Spleen (tissue), 11 donors: ENCODE results near the gene LSMEM2. TPM values are rescaled to one million over a fixed set of nuclear protein-coding genes. Genes with fewer than 3 reads are reported as not detected.

ENCODE experiments used
- DNase-seq: peaks from one replicate; pipeline ENCODE4 v3.0.0-alpha.2; 2020
- H3K27ac ChIP-seq, 8 donors: fragments of 200-600 bp; sonication (generic) in 7 of 8; 1 replicate in 4 of 8; 2 replicates in 4 of 8; pipeline versions ENCODE4 v1.5.0 to v1.8.0; 2016 to 2021; ENCODE audit warnings: inconsistent platforms in 4 of 8, mild to moderate bottlenecking in 4 of 8, moderate library complexity in 1 of 8
- H3K27me3 ChIP-seq, 7 donors: fragments of 200-600 bp; sonication (generic) in 6 of 7; replicated peaks in 1 of 7; 1 replicate in 4 of 7; 2 replicates in 3 of 7; pipeline versions ENCODE4 v1.5.0 to v1.8.0; 2016 to 2021; ENCODE audit warnings: inconsistent platforms in 3 of 7, mild to moderate bottlenecking in 1 of 7
- H3K36me3 ChIP-seq, 6 donors: fragments of 200-600 bp; sonication (generic) in 5 of 6; 1 replicate in 4 of 6; 2 replicates in 2 of 6; pipeline versions ENCODE4 v1.5.0 to v1.8.0; 2016 to 2021; ENCODE audit warnings: inconsistent platforms in 2 of 6
- H3K4me1 ChIP-seq, 6 donors: fragments of 200-600 bp; sonication (generic) in 5 of 6; 1 replicate in 3 of 6; 2 replicates in 3 of 6; pipeline versions ENCODE4 v1.5.0 to v1.8.0; 2016 to 2021; ENCODE audit warnings: inconsistent platforms in 3 of 6
- H3K4me3 ChIP-seq, 8 donors: fragments of 200-600 bp; sonication (generic) in 7 of 8; 1 replicate in 4 of 8; 2 replicates in 4 of 8; pipeline versions ENCODE4 v1.5.0 to v1.8.0; 2016 to 2021; ENCODE audit warnings: inconsistent platforms in 4 of 8, mild to moderate bottlenecking in 4 of 8, moderate library complexity in 2 of 8
- H3K9me3 ChIP-seq, 8 donors: fragments of 200-600 bp; sonication (generic) in 7 of 8; 1 replicate in 4 of 8; 2 replicates in 4 of 8; pipeline versions ENCODE4 v1.5.0 to v1.8.0; 2016 to 2021; ENCODE audit warnings: inconsistent platforms in 4 of 8
- POLR2A ChIP-seq, 3 donors: fragments of 450-650 bp; IDR thresholded peaks; one replicate each; pipeline ENCODE4 v1.5.1; 2017; ENCODE audit warnings: antibody characterized with exemption in 3 of 3, mild to moderate bottlenecking in 1 of 3
- POLR2AphosphoS5 ChIP-seq, 3 donors: sonication (generic); formaldehyde crosslinking; IDR thresholded peaks; one replicate each; pipeline ENCODE4 v1.5.1; 2017; ENCODE audit warnings: antibody characterized with exemption in 3 of 3
- WGBS, 5 donors: extraction: QIAGEN DNeasy Blood & Tissue Kit in 3 of 5; methylation state at CpG; one replicate each; pipeline versions ENCODE4 v1.1.5 to v1.1.7; 2013 to 2018; 5-methylcytosine and 5-hydroxymethylcytosine counted together
- intact Hi-C: fragments of 100-400 bp; cut with DNase I; formaldehyde crosslinking; loops from one replicate; pipeline ENCODE4 v1.15.0; 2023; ENCODE audit warnings: low total_unique reads
- polyA plus RNA-seq, 3 donors: library from polyadenylated mRNA; stranded (reverse); fragments of 200-250 nt; gene quantifications; one replicate each; pipeline ENCODE4 v1.2.1, GENCODE V29; 2013
- total RNA-seq, 7 donors: library from RNA; depleted of rRNA in 3 of 7; stranded (reverse); fragments of >200 nt in 3 of 7; fragmentation: NEBNext Ultra II Directional in 4 of 7; extraction: Animal tissue kit (Norgen Biotek cat#: 25700) in 4 of 7; gene quantifications; one replicate each; pipeline versions ENCODE4 v1.1.0 to v1.2.1, GENCODE V29; 2016 to 2021
- TF ChIP-seq, protein P1 (sequence below), 11 experiments: fragments of 200-600 bp in 7 of 11; fragments of 450-650 bp in 4 of 11; sonication (generic) in 4 of 11; IDR thresholded peaks in 8 of 11; conservative IDR thresholded peaks in 3 of 11; 1 replicate in 7 of 11; 2 replicates in 4 of 11; pipeline versions ENCODE4 v1.4.0 to v1.8.0; 2016 to 2021; ENCODE audit warnings: antibody characterized with exemption in 11 of 11, inconsistent platforms in 4 of 11, mild to moderate bottlenecking in 1 of 11
- donor health status: healthy with polysubstance abuse.
- donor health status: DM: no; HTN: no; CAD: no; lungs with moderate emphysema.
- donor health status: DM: no; HTN: no; CAD: no.
- donor health status: Bipolar disorder and iron deficiency.
- donor health status: healthy.
- donor health status: DM: no; HTN: no; CAD: no.
- donor health status: DM: yes; HTN: yes; CAD: no.

LSMEM2 gene
- total and polyA plus RNA-seq, 10 donors = 0.06 to 0.46 (median 0.24) TPM; not detected in 6

- Histone ChIP-seq H3K4me3 (peak overlapping the region in 1 of 8 donors; percentile 27), H3K4me1 (peaks cover 49 to 95% (median 65%) of the 10 kb centered on the region in 6 donors), H3K27me3 (no peaks in the 10 kb centered on the region), H3K9me3 (no peaks in the 10 kb centered on the region), H3K36me3 (peaks cover 0 to 61% (median 33%) of the 10 kb centered on the region in 6 donors), H3K27ac (peak overlapping the region; percentile 44 to 99 (median 97))
- DNase-seq = no peak
- 46 to 73% (median 65%) methylated on average over 5 of the region's 5 CpGs for WGBS, 5 donors
- TF ChIP-seq, protein P1, sequence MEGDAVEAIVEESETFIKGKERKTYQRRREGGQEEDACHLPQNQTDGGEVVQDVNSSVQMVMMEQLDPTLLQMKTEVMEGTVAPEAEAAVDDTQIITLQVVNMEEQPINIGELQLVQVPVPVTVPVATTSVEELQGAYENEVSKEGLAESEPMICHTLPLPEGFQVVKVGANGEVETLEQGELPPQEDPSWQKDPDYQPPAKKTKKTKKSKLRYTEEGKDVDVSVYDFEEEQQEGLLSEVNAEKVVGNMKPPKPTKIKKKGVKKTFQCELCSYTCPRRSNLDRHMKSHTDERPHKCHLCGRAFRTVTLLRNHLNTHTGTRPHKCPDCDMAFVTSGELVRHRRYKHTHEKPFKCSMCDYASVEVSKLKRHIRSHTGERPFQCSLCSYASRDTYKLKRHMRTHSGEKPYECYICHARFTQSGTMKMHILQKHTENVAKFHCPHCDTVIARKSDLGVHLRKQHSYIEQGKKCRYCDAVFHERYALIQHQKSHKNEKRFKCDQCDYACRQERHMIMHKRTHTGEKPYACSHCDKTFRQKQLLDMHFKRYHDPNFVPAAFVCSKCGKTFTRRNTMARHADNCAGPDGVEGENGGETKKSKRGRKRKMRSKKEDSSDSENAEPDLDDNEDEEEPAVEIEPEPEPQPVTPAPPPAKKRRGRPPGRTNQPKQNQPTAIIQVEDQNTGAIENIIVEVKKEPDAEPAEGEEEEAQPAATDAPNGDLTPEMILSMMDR (IDR thresholded peaks at IDR 0.05 in 8 of 11, conservative IDR thresholded peaks at IDR 0.05 in 3 of 11) = no peak
- intact Hi-C loops = no loop called here
Observed at GRCh38 chr3:50334339-50335075, 55.6 kb downstream of the LSMEM2 start.

DNA sequence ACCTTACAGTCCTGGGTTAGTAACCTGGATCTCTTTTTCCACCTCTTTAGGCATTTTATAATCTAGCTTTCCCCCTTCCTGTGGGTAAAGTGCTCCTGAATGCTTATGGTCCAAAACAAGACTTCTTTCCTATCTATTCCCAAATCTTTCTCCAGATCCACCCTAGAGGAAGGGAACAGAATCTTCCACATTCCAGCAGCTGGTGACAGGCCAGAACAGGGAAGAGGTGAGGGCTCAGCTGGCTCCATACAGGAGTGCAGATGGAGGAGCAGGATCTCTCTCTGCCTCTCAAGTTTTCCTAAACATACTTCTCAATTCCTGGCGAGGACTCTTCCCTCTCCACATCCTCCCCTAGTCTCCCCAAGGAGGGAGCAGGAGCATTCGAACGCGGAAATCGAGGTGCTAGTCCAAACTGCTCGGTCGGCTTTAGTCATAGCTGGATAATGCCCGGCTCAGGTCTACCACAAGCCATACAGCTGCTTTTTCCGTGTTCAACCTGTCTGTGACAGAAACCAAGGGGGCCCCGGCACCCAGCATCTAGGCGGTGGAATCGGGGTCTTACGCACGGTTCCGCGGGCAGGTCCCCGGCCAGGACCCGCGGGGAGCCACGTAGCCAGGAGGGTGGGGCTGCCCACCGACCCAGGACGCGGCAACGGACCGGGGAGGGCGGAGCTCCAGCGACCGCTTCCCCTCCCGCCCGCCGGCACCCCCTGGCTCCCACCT is 57.7 kb downstream of the LSMEM2 start:
- intact Hi-C loops = no loop called here
- DNase-seq = no peak
- H3K9me3 ChIP-seq = no peaks in the 10 kb centered on the region
- H3K4me1 ChIP-seq = peaks cover 62 to 97% (median 86%) of the 10 kb centered on the region in 6 donors
- peak overlapping the region; percentile 92 to 99 (median 98) for H3K27ac ChIP-seq
- TF ChIP-seq POLR2A (IDR thresholded peaks at IDR 0.05) (no peak), POLR2AphosphoS5 (IDR thresholded peaks at IDR 0.05) (no peak)
- TF ChIP-seq, protein P1 (IDR thresholded peaks at IDR 0.05 in 8 of 11, conservative IDR thresholded peaks at IDR 0.05 in 3 of 11) = no peak
- peaks cover 0 to 40% (median 12%) of the 10 kb centered on the region in 6 donors for H3K36me3 ChIP-seq
- no peaks in the 10 kb centered on the region for H3K27me3 ChIP-seq
- peak overlapping the region; percentile 54 to 86 (median 70) for H3K4me3 ChIP-seq
- 1 to 4% (median 2%) methylated on average over 16 to 31 of the region's 31 CpGs for WGBS, 5 donors

DNA sequence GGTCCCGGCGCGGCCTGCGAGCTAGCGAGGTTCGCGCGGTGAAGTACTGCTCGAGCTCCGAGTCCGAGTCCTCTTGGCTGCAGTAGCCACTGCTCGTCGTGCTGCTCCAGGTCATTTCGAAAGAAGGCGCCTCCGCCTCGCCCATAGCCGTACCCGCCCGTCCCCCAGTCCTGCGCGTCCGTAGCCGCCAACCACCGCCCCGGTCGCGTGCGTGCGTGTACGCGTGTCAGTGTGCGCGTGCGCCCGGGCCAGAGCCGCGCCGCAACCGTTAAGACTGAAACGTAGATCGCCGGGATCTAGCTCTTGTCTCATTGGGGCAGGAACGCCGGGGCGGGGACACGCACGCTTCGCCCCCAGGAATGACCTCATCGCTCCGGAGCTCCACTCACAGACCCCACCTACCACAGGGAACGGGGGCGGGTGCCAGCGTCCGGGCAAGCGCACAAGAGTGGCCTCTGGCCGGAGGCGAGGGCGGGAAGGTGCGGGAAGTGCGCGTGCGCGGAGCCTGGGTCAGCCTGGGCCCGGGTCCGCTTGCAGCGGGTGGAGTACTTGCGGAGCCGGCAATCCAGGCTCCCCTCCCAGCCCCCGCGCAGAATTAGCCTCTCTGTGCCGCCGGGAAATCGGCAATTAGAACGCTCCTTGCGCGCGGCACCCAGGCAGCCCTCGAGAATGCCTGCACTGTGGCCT is 58.4 kb downstream of the LSMEM2 start:
- WGBS, 5 donors = 0% methylated on average over 42 to 79 of the region's 79 CpGs

More for the DNA sequence above, 58.4 kb downstream of the LSMEM2 start:
- DNase-seq = peak; percentile 99
- no peaks in the 10 kb centered on the region for H3K9me3 ChIP-seq
- H3K4me3 ChIP-seq = peak overlapping the region; percentile 54 to 86 (median 70)
- no peaks in the 10 kb centered on the region for H3K27me3 ChIP-seq
- intact Hi-C loops = no loop called here
- peaks cover 65 to 97% (median 91%) of the 10 kb centered on the region in 6 donors for H3K4me1 ChIP-seq
- TF ChIP-seq POLR2AphosphoS5 (IDR thresholded peaks at IDR 0.05) (peak; percentile 97 to 99 (median 99)), POLR2A (IDR thresholded peaks at IDR 0.05) (peak; percentile 30 to 83 (median 76))
- TF ChIP-seq, protein P1 (IDR thresholded peaks at IDR 0.05 in 8 of 11, conservative IDR thresholded peaks at IDR 0.05 in 3 of 11) = peak in 1 of 11 experiments; percentile 7
- peak overlapping the region; percentile 92 to 99 (median 98) for H3K27ac ChIP-seq
- peaks cover 0 to 33% (median 5%) of the 10 kb centered on the region in 6 donors for H3K36me3 ChIP-seq

Other genes with a start within 250 kb of the LSMEM2 start
- 100 to 1,000 TPM; 196 to 381 (median 263) TPM for gene RBM5, start 190.2 kb upstream of the LSMEM2 start, total RNA-seq
- 100 to 1,000 TPM in 2 of 3 donors, 10 to 100 TPM in 1; 79.2 to 190 (median 149) TPM for gene RBM5, start 190.2 kb upstream of the LSMEM2 start, polyA plus RNA-seq
- 100 to 1,000 TPM in 3 of 7 donors, 10 to 100 TPM in 4; 56.1 to 205 (median 98.8) TPM for gene SEMA3F, start 123.8 kb upstream of the LSMEM2 start, total RNA-seq
- gene SEMA3F, start 123.8 kb upstream of the LSMEM2 start, polyA plus RNA-seq = 10 to 100 TPM; 16.9 to 34.2 (median 31.7) TPM
- gene GNAT1, start 87.5 kb upstream of the LSMEM2 start, total RNA-seq = under 1 TPM in 2 of 7 donors, not detected in 5; 0.18 to 0.44 TPM
- gene GNAT1, start 87.5 kb upstream of the LSMEM2 start, polyA plus RNA-seq = under 1 TPM in 1 of 3 donors, not detected in 2; 0.05 TPM
- not detected for gene SLC38A3, start 73.8 kb upstream of the LSMEM2 start, total RNA-seq
- gene SLC38A3, start 73.8 kb upstream of the LSMEM2 start, polyA plus RNA-seq = under 1 TPM in 2 of 3 donors, not detected in 1; 0.02 to 0.07 TPM
- gene GNAI2, start 42.9 kb upstream of the LSMEM2 start, total RNA-seq = 100 to 1,000 TPM; 276 to 466 (median 385) TPM
- 100 to 1,000 TPM; 147 to 232 (median 170) TPM for gene GNAI2, start 42.9 kb upstream of the LSMEM2 start, polyA plus RNA-seq
- 10 to 100 TPM in 1 of 7 donors, 1 to 10 TPM in 6; 2.2 to 13.9 (median 4.5) TPM for gene SEMA3B, start 9.9 kb upstream of the LSMEM2 start, total RNA-seq
- gene SEMA3B, start 9.9 kb upstream of the LSMEM2 start, polyA plus RNA-seq = 10 to 100 TPM in 1 of 3 donors, 1 to 10 TPM in 2; 2.7 to 14.5 (median 3.4) TPM
- gene IFRD2, start 13.3 kb downstream of the LSMEM2 start, total RNA-seq = 10 to 100 TPM; 40.2 to 67.6 (median 48.0) TPM
- gene IFRD2, start 13.3 kb downstream of the LSMEM2 start, polyA plus RNA-seq = 10 to 100 TPM; 58.4 to 76.7 (median 74.8) TPM
- gene HYAL3, start 20.3 kb downstream of the LSMEM2 start, total RNA-seq = 1 to 10 TPM in 6 of 7 donors, under 1 TPM in 1; 0.73 to 3.8 (median 2.7) TPM
- 1 to 10 TPM; 1.4 to 2.4 (median 2.1) TPM for gene HYAL3, start 20.3 kb downstream of the LSMEM2 start, polyA plus RNA-seq
- gene NAA80, start 20.3 kb downstream of the LSMEM2 start, total RNA-seq = 10 to 100 TPM in 6 of 7 donors, 1 to 10 TPM in 1; 7.8 to 15.1 (median 11.8) TPM
- 10 to 100 TPM; 12.4 to 15.5 (median 15.2) TPM for gene NAA80, start 20.3 kb downstream of the LSMEM2 start, polyA plus RNA-seq
- gene HYAL1, start 24.5 kb downstream of the LSMEM2 start, total RNA-seq = 100 to 1,000 TPM in 5 of 7 donors, 10 to 100 TPM in 2; 46.8 to 172 (median 122) TPM
- gene HYAL1, start 24.5 kb downstream of the LSMEM2 start, polyA plus RNA-seq = 10 to 100 TPM; 18.2 to 49.4 (median 46.6) TPM
- 100 to 1,000 TPM; 192 to 746 (median 523) TPM for gene HYAL2, start 43.7 kb downstream of the LSMEM2 start, total RNA-seq
- gene HYAL2, start 43.7 kb downstream of the LSMEM2 start, polyA plus RNA-seq = 100 to 1,000 TPM; 108 to 155 (median 123) TPM
- 10 to 100 TPM; 19.4 to 33.6 (median 24.4) TPM for gene TUSC2, start 49.1 kb downstream of the LSMEM2 start, total RNA-seq
- gene TUSC2, start 49.1 kb downstream of the LSMEM2 start, polyA plus RNA-seq = 10 to 100 TPM; 20.6 to 36.5 (median 34.4) TPM
- 100 to 1,000 TPM in 1 of 7 donors, 10 to 100 TPM in 6; 48.3 to 113 (median 63.3) TPM for gene RASSF1, start 61.7 kb downstream of the LSMEM2 start, total RNA-seq
- gene RASSF1, start 61.7 kb downstream of the LSMEM2 start, polyA plus RNA-seq = 10 to 100 TPM; 59.3 to 83.7 (median 81.4) TPM
- 1 to 10 TPM in 3 of 7 donors, under 1 TPM in 3, not detected in 1; 0.60 to 2.2 (median 1.1) TPM for gene ZMYND10, start 66.6 kb downstream of the LSMEM2 start, total RNA-seq
- 1 to 10 TPM in 2 of 3 donors, under 1 TPM in 1; 0.56 to 2.1 (median 1.6) TPM for gene ZMYND10, start 66.6 kb downstream of the LSMEM2 start, polyA plus RNA-seq
- gene NPRL2, start 71.7 kb downstream of the LSMEM2 start, total RNA-seq = 10 to 100 TPM; 17.8 to 31.2 (median 22.7) TPM
- gene NPRL2, start 71.7 kb downstream of the LSMEM2 start, polyA plus RNA-seq = 10 to 100 TPM; 22.1 to 28.2 (median 23.0) TPM
- 10 to 100 TPM; 18.7 to 33.7 (median 24.9) TPM for gene CYB561D2, start 71.8 kb downstream of the LSMEM2 start, total RNA-seq
- 10 to 100 TPM; 26.8 to 35.2 (median 27.2) TPM for gene CYB561D2, start 71.8 kb downstream of the LSMEM2 start, polyA plus RNA-seq
- 10 to 100 TPM; 22.6 to 49.2 (median 35.1) TPM for gene TMEM115, start 80.4 kb downstream of the LSMEM2 start, total RNA-seq
- gene TMEM115, start 80.4 kb downstream of the LSMEM2 start, polyA plus RNA-seq = 10 to 100 TPM; 14.0 to 22.1 (median 17.2) TPM
- 1 to 10 TPM in 6 of 7 donors, under 1 TPM in 1; 0.85 to 3.2 (median 1.4) TPM for gene CACNA2D2, start 224.5 kb downstream of the LSMEM2 start, total RNA-seq
- under 1 TPM; 0.24 to 0.64 (median 0.26) TPM for gene CACNA2D2, start 224.5 kb downstream of the LSMEM2 start, polyA plus RNA-seq